HG02885 (cell line): ENCODE data around the gene PLXDC2.
A peak's percentile ranks its signal among the peaks of the same experiment; 100 is the strongest.
"Not testable (repeated sequence)": the region's sequence is repeated elsewhere in the genome, so short reads cannot be mapped to it uniquely, and the experiment has no call there.

Experiments used
- ATAC-seq: cut with Tn5 transposase; IDR thresholded peaks from one replicate; pipeline ENCODE4 v1.9.1; 2021; ENCODE audit warnings: mild to moderate bottlenecking; ENCODE audit not compliant: unreplicated experiment, poor library complexity

PLXDC2 gene

GRCh38 chr10:19967981-19968380 is 151.7 kb downstream of the PLXDC2 start:
- ATAC-seq = no peak

GRCh38 chr10:19968745-19969144 is 152.5 kb downstream of the PLXDC2 start:
- no peak for ATAC-seq

GRCh38 chr10:19970256-19970655 is 154.0 kb downstream of the PLXDC2 start:
- ATAC-seq = no peak

GRCh38 chr10:19970717-19971116 is 154.5 kb downstream of the PLXDC2 start:
- no peak for ATAC-seq

- ATAC-seq = no peak
Observed at GRCh38 chr10:19971343-19972052, 155.3 kb downstream of the PLXDC2 start.

- no peak for ATAC-seq
Observed at GRCh38 chr10:19974138-19974537, 157.9 kb downstream of the PLXDC2 start.

- ATAC-seq = no peak
Observed at GRCh38 chr10:19974554-19974953, 158.3 kb downstream of the PLXDC2 start.

- ATAC-seq = no peak
Observed at GRCh38 chr10:19977097-19977521, 160.9 kb downstream of the PLXDC2 start.

GRCh38 chr10:19979628-19980027 is 163.4 kb downstream of the PLXDC2 start:
- ATAC-seq = no peak

- no peak for ATAC-seq
Observed at GRCh38 chr10:19983880-19984565, 167.8 kb downstream of the PLXDC2 start.

- ATAC-seq = no peak
Observed at GRCh38 chr10:19985745-19986144, 169.5 kb downstream of the PLXDC2 start.

GRCh38 chr10:19986591-19986990 is 170.4 kb downstream of the PLXDC2 start:
- ATAC-seq = no peak

GRCh38 chr10:19987931-19988330 is 171.7 kb downstream of the PLXDC2 start:
- ATAC-seq = no peak

GRCh38 chr10:19993714-19994315 is 177.6 kb downstream of the PLXDC2 start:
- no peak for ATAC-seq

- ATAC-seq = no peak
Observed at GRCh38 chr10:19998482-19998881, 182.2 kb downstream of the PLXDC2 start.

- ATAC-seq = no peak
Observed at GRCh38 chr10:19999431-19999830, 183.2 kb downstream of the PLXDC2 start.

GRCh38 chr10:20002026-20002425 is 185.8 kb downstream of the PLXDC2 start:
- ATAC-seq = not testable (repeated sequence)

GRCh38 chr10:20002657-20003056 is 186.4 kb downstream of the PLXDC2 start:
- ATAC-seq = no peak

GRCh38 chr10:20004087-20004523 is 187.9 kb downstream of the PLXDC2 start:
- peak; percentile 42 for ATAC-seq

GRCh38 chr10:20005638-20006037 is 189.4 kb downstream of the PLXDC2 start:
- no peak for ATAC-seq

GRCh38 chr10:20006169-20006870 is 190.1 kb downstream of the PLXDC2 start:
- no peak for ATAC-seq
